ENCODE results near the gene USP9X. TPM values are rescaled to one million over a fixed set of nuclear protein-coding genes. Genes with fewer than 3 reads are reported as not detected.

Gene USP9X
- total RNA-seq, 1 donor from 2014 or later: 80.4 TPM

GRCh38 chrX:41258871-41259270 lies 173.6 kb downstream of the USP9X start:
- TF ChIP-seq, protein P1, sequence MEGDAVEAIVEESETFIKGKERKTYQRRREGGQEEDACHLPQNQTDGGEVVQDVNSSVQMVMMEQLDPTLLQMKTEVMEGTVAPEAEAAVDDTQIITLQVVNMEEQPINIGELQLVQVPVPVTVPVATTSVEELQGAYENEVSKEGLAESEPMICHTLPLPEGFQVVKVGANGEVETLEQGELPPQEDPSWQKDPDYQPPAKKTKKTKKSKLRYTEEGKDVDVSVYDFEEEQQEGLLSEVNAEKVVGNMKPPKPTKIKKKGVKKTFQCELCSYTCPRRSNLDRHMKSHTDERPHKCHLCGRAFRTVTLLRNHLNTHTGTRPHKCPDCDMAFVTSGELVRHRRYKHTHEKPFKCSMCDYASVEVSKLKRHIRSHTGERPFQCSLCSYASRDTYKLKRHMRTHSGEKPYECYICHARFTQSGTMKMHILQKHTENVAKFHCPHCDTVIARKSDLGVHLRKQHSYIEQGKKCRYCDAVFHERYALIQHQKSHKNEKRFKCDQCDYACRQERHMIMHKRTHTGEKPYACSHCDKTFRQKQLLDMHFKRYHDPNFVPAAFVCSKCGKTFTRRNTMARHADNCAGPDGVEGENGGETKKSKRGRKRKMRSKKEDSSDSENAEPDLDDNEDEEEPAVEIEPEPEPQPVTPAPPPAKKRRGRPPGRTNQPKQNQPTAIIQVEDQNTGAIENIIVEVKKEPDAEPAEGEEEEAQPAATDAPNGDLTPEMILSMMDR (IDR thresholded peaks at IDR 0.05): no peak
- Mint-ChIP-seq H3K27me3 (ENCODE audit: unreplicated experiment) (no peaks in the 10 kb centered on the region), H3K9me3 (ENCODE audit: unreplicated experiment) (no peaks in the 10 kb centered on the region), H3K36me3 (ENCODE audit: unreplicated experiment) (no peaks in the 10 kb centered on the region), H3K4me1 (ENCODE audit: unreplicated experiment) (no peaks in the 10 kb centered on the region), H3K4me3 (ENCODE audit: unreplicated experiment) (no peak overlapping the region), H3K27ac (ENCODE audit: unreplicated experiment) (no peak overlapping the region)
- no peak for DNase-seq (ENCODE audit: extremely low spot score, unreplicated experiment)

DNA sequence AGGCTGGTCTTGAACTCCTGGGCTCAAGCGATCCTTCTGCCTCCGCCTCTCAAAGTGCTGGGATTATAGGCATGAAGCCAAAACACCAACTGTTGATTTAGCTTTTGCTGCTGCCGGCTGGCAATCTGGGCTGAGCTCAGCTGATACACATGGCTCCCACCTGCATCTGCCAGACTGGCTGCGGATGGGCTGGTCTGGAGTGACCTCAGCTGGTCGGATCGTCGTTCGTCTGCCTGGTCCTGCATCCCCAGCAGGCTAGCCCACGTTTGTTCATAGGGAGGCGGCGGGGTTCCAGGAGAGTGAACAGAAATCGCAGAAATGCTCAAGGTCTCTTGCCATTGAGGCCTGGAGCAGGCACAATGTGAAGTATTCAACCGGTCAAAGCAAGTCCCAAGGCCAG lies 174.3 kb downstream of the USP9X start:
- no peak overlapping the region for H3K27ac Mint-ChIP-seq (ENCODE audit: unreplicated experiment)
- no peak for DNase-seq (ENCODE audit: extremely low spot score, unreplicated experiment)
- no peaks in the 10 kb centered on the region for H3K9me3 Mint-ChIP-seq (ENCODE audit: unreplicated experiment)
- H3K36me3 Mint-ChIP-seq (ENCODE audit: unreplicated experiment): no peaks in the 10 kb centered on the region
- no peak overlapping the region for H3K4me3 Mint-ChIP-seq (ENCODE audit: unreplicated experiment)
- H3K27me3 Mint-ChIP-seq (ENCODE audit: unreplicated experiment): no peaks in the 10 kb centered on the region
- H3K4me1 Mint-ChIP-seq (ENCODE audit: unreplicated experiment): no peaks in the 10 kb centered on the region
- TF ChIP-seq, protein P1 (IDR thresholded peaks at IDR 0.05): no peak

GRCh38 chrX:41265615-41266014 lies 180.4 kb downstream of the USP9X start:
- Mint-ChIP-seq H3K27me3 (ENCODE audit: unreplicated experiment) (no peaks in the 10 kb centered on the region), H3K4me1 (ENCODE audit: unreplicated experiment) (no peaks in the 10 kb centered on the region), H3K27ac (ENCODE audit: unreplicated experiment) (no peak overlapping the region), H3K4me3 (ENCODE audit: unreplicated experiment) (no peak overlapping the region), H3K36me3 (ENCODE audit: unreplicated experiment) (no peaks in the 10 kb centered on the region), H3K9me3 (ENCODE audit: unreplicated experiment) (no peaks in the 10 kb centered on the region)
- no peak for DNase-seq (ENCODE audit: extremely low spot score, unreplicated experiment)
- TF ChIP-seq, protein P1 (IDR thresholded peaks at IDR 0.05): no peak

GRCh38 chrX:41273638-41274037 lies 188.4 kb downstream of the USP9X start:
- no peaks in the 10 kb centered on the region for H3K9me3 Mint-ChIP-seq (ENCODE audit: unreplicated experiment)
- TF ChIP-seq, protein P1 (IDR thresholded peaks at IDR 0.05): no peak
- H3K36me3 Mint-ChIP-seq (ENCODE audit: unreplicated experiment): no peaks in the 10 kb centered on the region
- H3K27ac Mint-ChIP-seq (ENCODE audit: unreplicated experiment): no peak overlapping the region
- peaks cover 6% of the 10 kb centered on the region for H3K4me1 Mint-ChIP-seq (ENCODE audit: unreplicated experiment)
- H3K27me3 Mint-ChIP-seq (ENCODE audit: unreplicated experiment): no peaks in the 10 kb centered on the region
- DNase-seq (ENCODE audit: extremely low spot score, unreplicated experiment): no peak
- H3K4me3 Mint-ChIP-seq (ENCODE audit: unreplicated experiment): no peak overlapping the region

DNA sequence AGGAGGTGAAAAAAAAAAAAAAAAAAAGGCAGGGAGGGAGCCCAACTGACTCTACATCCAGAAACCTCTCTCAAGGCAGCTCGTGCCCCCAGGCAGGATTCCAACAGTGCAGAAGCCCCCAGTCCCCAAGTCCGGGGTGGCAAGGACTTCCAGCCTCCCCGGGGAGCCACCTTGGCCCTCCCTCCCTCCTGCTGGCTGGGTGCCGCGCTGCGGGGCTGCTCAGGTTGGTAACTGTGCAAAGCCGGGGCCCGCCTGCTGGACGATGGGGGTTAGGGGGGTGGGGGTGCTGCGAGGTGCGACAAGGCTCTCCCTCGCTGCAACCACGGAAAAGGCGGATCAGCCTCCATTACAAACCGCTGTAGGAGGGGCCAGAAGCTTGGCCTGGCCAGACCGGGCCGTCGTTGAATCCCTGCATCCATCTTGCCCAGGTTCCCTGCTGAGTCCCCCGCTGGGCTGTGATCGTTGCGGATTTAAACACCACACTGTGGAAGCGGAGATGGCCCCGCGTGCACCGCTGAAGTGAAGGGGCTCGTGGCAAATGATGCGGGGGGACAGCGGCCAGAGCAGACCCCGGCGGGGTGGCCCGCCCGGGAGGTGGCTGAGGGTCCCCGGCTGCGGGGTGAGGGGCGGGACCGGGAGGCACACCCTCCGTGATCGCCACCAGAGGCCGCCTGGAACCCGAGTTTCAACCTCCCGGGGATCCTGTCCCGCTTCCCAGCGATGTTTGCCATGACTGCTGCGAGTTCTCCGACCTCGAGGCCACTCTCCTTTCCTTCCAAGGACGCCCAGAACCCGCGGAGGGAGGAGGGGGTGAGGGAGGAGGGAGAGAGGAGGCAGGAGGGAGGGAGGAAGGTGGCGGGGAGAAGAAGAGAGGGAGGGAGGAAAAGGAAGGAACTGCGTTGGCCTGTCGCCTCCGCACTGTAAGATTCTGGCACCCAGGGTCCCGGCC lies 190.7 kb downstream of the USP9X start:
- H3K4me3 Mint-ChIP-seq (ENCODE audit: unreplicated experiment): peak overlapping the region; percentile 74
- H3K9me3 Mint-ChIP-seq (ENCODE audit: unreplicated experiment): no peaks in the 10 kb centered on the region
- H3K27me3 Mint-ChIP-seq (ENCODE audit: unreplicated experiment): no peaks in the 10 kb centered on the region
- H3K36me3 Mint-ChIP-seq (ENCODE audit: unreplicated experiment): no peaks in the 10 kb centered on the region
- DNase-seq (ENCODE audit: extremely low spot score, unreplicated experiment): peak; percentile 87
- no peak overlapping the region for H3K27ac Mint-ChIP-seq (ENCODE audit: unreplicated experiment)
- H3K4me1 Mint-ChIP-seq (ENCODE audit: unreplicated experiment): peaks cover 6% of the 10 kb centered on the region
- TF ChIP-seq, protein P1 (IDR thresholded peaks at IDR 0.05): peak; percentile 63

Data from osteocyte (in vitro differentiated cells).